H1 (cell line): ENCODE data around the gene AQP4. TPM values are rescaled to one million over a fixed set of nuclear protein-coding genes. Genes with fewer than 3 reads are reported as not detected.
A peak's percentile ranks its signal among the peaks of the same experiment; 100 is the strongest.

Experiments
- CTCF ChIA-PET: fragments of 300-600 bp; sonication (Branson Sonifier 250); formaldehyde crosslinking; loops from one replicate; lab custom pipeline; 2021; ENCODE audit not compliant: partially characterized antibody; lab: Charles Lee
- POLR2A ChIA-PET: fragments of 300-600 bp; sonication (Branson Sonifier 250); formaldehyde crosslinking; loops from one replicate; lab custom pipeline; 2021; ENCODE audit warnings: inconsistent platforms; ENCODE audit not compliant: partially characterized antibody; lab: Charles Lee
- DNase-seq, 2 experiments: peaks; one replicate each; pipeline versions ENCODE4 v3.0.0 to v3.0.0-alpha.2; 2010 to 2022; ENCODE audit warnings: low spot score in 2 of 2, low read depth in 1 of 2, mixed read lengths in 1 of 2
- FAIRE-seq: peaks from 2 replicates; lab custom pipeline; 2011; peaks lifted over from hg19 to GRCh38; lab: Jason Lieb, UNC
- H2AFZ ChIP-seq: 2 replicates; pipeline ENCODE4 v1.8.1; 2012; ENCODE audit warnings: low read length, inconsistent platforms
- H2AK5ac ChIP-seq: 2 replicates; pipeline ENCODE4 v1.6.1; 2013; ENCODE audit warnings: low read depth, low read length
- H2BK120ac ChIP-seq: replicated peaks from 2 replicates; pipeline ENCODE3; 2013; ENCODE audit warnings: low read depth, low read length, inconsistent platforms
- H2BK12ac ChIP-seq: 2 replicates; pipeline ENCODE4 v1.6.1; 2013; ENCODE audit warnings: low read depth, low read length
- H2BK15ac ChIP-seq: 2 replicates; pipeline ENCODE4 v1.6.1; 2013; ENCODE audit warnings: low read length
- H2BK20ac ChIP-seq: 2 replicates; pipeline ENCODE4 v1.6.1; 2013; ENCODE audit warnings: low read length
- H2BK5ac ChIP-seq: 2 replicates; pipeline ENCODE4 v1.6.1; 2013; ENCODE audit warnings: low read depth, low read length
- H3K14ac ChIP-seq: 2 replicates; pipeline ENCODE4 v1.6.1; 2013; ENCODE audit warnings: inconsistent platforms; ENCODE audit not compliant: insufficient read length
- H3K18ac ChIP-seq: 2 replicates; pipeline ENCODE4 v1.6.1; 2013; ENCODE audit warnings: low read length; ENCODE audit errors: extremely low read depth
- H3K23ac ChIP-seq: 2 replicates; pipeline ENCODE4 v1.6.1; 2013; ENCODE audit warnings: inconsistent platforms; ENCODE audit not compliant: insufficient read length
- H3K23me2 ChIP-seq: 2 replicates; pipeline ENCODE4 v1.6.1; 2013; ENCODE audit warnings: low read depth, low read length
- H3K27ac ChIP-seq: 2 replicates; pipeline ENCODE4 v1.6.1; 2011; ENCODE audit warnings: low read depth, low read length, inconsistent platforms
- H3K27me3 ChIP-seq, 4 experiments: replicated peaks in 1 of 4; 1 replicate in 1 of 4; 2 replicates in 3 of 4; pipeline versions ENCODE4 v1.6.1 to v1.8.1; 2011 to 2013; ENCODE audit warnings: low read length in 3 of 4, mild to moderate bottlenecking in 3 of 4, inconsistent platforms in 2 of 4, mixed read lengths in 2 of 4, moderate library complexity in 1 of 4; ENCODE audit not compliant: control insufficient read depth in 3 of 4, insufficient read depth in 3 of 4; ENCODE audit errors: extremely low read depth in 1 of 4
- H3K36me3 ChIP-seq, 4 experiments: 2 replicates each; pipeline versions ENCODE4 v1.6.1 to v1.8.1; 2011 to 2013; ENCODE audit warnings: mild to moderate bottlenecking in 4 of 4, low read length in 3 of 4, moderate library complexity in 2 of 4, control low read depth in 1 of 4, inconsistent platforms in 1 of 4; ENCODE audit not compliant: insufficient read depth in 4 of 4, control insufficient read depth in 2 of 4
- H3K4ac ChIP-seq: replicated peaks from 2 replicates; pipeline ENCODE3; 2013; ENCODE audit warnings: low read length, low read depth, mixed read lengths, inconsistent platforms; ENCODE audit not compliant: insufficient read length
- H3K4me1 ChIP-seq, 4 experiments: replicated peaks in 1 of 4; 1 replicate in 1 of 4; 2 replicates in 3 of 4; pipeline versions ENCODE4 v1.6.1 to v1.8.1; 2011 to 2013; ENCODE audit warnings: low read length in 3 of 4, inconsistent platforms in 2 of 4, mixed read lengths in 1 of 4; ENCODE audit not compliant: insufficient read depth in 4 of 4, control insufficient read depth in 3 of 4
- H3K4me2 ChIP-seq, 2 experiments: 2 replicates each; pipeline versions ENCODE4 v1.6.1 to v1.8.1; 2011 to 2013; ENCODE audit warnings: low read depth in 2 of 2, low read length in 2 of 2, control low read depth in 1 of 2, inconsistent platforms in 1 of 2, mild to moderate bottlenecking in 1 of 2; ENCODE audit not compliant: insufficient read depth in 1 of 2
- H3K4me3 ChIP-seq, 4 experiments: fragments of 200-600, 300-600 bp in 1 of 4; sonication (generic), shearing (Covaris generic), sonication (Bioruptor Twin) in 1 of 4; 2 replicates each; pipeline versions ENCODE4 v1.5.1 to v1.8.1; 2011 to 2016; ENCODE audit warnings: low read length in 4 of 4, low read depth in 3 of 4, control low read depth in 2 of 4, inconsistent platforms in 2 of 4, mild to moderate bottlenecking in 2 of 4, mixed read lengths in 1 of 4, moderate library complexity in 1 of 4; ENCODE audit not compliant: insufficient read depth in 2 of 4; ENCODE audit errors: extremely low read depth in 1 of 4
- H3K56ac ChIP-seq: replicated peaks from 2 replicates; pipeline ENCODE3; 2013; ENCODE audit warnings: low read depth, mild to moderate bottlenecking, mixed read lengths, low read length, inconsistent platforms; ENCODE audit not compliant: insufficient read length
- H3K79me1 ChIP-seq: 2 replicates; pipeline ENCODE4 v1.6.1; 2013; ENCODE audit warnings: low read depth, low read length, control low read depth
- H3K79me2 ChIP-seq, 2 experiments: 2 replicates each; pipeline versions ENCODE4 v1.6.1 to v1.8.1; 2012 to 2013; ENCODE audit warnings: low read length in 2 of 2, mild to moderate bottlenecking in 2 of 2, inconsistent platforms in 1 of 2; ENCODE audit not compliant: insufficient read depth in 2 of 2, control insufficient read depth in 1 of 2
- H3K9ac ChIP-seq, 4 experiments: replicated peaks in 1 of 4; 1 replicate in 1 of 4; 2 replicates in 3 of 4; pipeline versions ENCODE4 v1.6.1 to v1.8.1; 2011 to 2013; ENCODE audit warnings: low read depth in 3 of 4, low read length in 3 of 4, control low read depth in 2 of 4, mild to moderate bottlenecking in 2 of 4, moderate library complexity in 2 of 4, inconsistent platforms in 1 of 4; ENCODE audit errors: extremely low read depth in 1 of 4
- H3K9me3 ChIP-seq, 2 experiments: 2 replicates each; pipeline versions ENCODE4 v1.6.1 to v1.8.1; 2012 to 2013; ENCODE audit warnings: mild to moderate bottlenecking in 2 of 2, moderate library complexity in 2 of 2, control low read depth in 1 of 2, inconsistent platforms in 1 of 2, low read depth in 1 of 2, low read length in 1 of 2, mixed read lengths in 1 of 2; ENCODE audit not compliant: insufficient read depth in 2 of 2
- H4K20me1 ChIP-seq, 2 experiments: replicated peaks in 1 of 2; 2 replicates each; pipeline versions ENCODE3 to v1.8.1; 2011 to 2013; ENCODE audit warnings: inconsistent platforms in 2 of 2, low read length in 2 of 2, mild to moderate bottlenecking in 1 of 2; ENCODE audit not compliant: insufficient read depth in 2 of 2, control insufficient read depth in 1 of 2
- H4K5ac ChIP-seq: 2 replicates; pipeline ENCODE4 v1.6.1; 2013; ENCODE audit warnings: low read length, low read depth, mixed read lengths, inconsistent platforms; ENCODE audit not compliant: insufficient read length
- H4K8ac ChIP-seq: 2 replicates; pipeline ENCODE4 v1.8.0; 2013; ENCODE audit warnings: mild to moderate bottlenecking, moderate library complexity, low read length, inconsistent platforms; ENCODE audit not compliant: insufficient read depth; ENCODE audit errors: extremely low read depth
- H4K91ac ChIP-seq: replicated peaks from 2 replicates; pipeline ENCODE3; 2013; ENCODE audit warnings: low read length, mixed read lengths, inconsistent platforms; ENCODE audit not compliant: insufficient read length
- POU5F1 ChIP-seq: IDR thresholded peaks from 2 replicates; pipeline ENCODE4 v1.6.1; 2011; ENCODE audit warnings: low read depth, mild to moderate bottlenecking, low read length, moderate library complexity
- SUZ12 ChIP-seq: fragments of 200-600 bp; sonication (generic); IDR thresholded peaks from 2 replicates; pipeline ENCODE4 v1.6.1; 2012; ENCODE audit warnings: mild to moderate bottlenecking, inconsistent platforms, low read length, moderate library complexity, mixed read lengths
- WGBS, 2 experiments: shearing (Covaris generic) in 1 of 2; methylation state at CpG; one replicate each; pipeline versions ENCODE4 v1.1.6 to v1.1.7; 2013 to 2015; ENCODE audit warnings: low lambda C conversion rate in 2 of 2, mixed read lengths in 2 of 2, inconsistent platforms in 1 of 2, low coverage in 1 of 2, missing lambda C conversion rate in 1 of 2; ENCODE audit not compliant: insufficient replicate concordance in 2 of 2, insufficient coverage in 1 of 2, insufficient read length in 1 of 2; ENCODE audit errors: extremely low coverage in 1 of 2, missing lambda C conversion rate in 1 of 2; 5-methylcytosine and 5-hydroxymethylcytosine counted together
- polyA plus RNA-seq, 7 experiments: library from polyadenylated mRNA; depleted of rRNA in 3 of 7; stranded (reverse) in 5 of 7; unstranded in 2 of 7; fragments of >200 nt in 5 of 7; fragments of 200-250 nt in 2 of 7; gene quantifications; 1 replicate in 5 of 7; 2 replicates in 1 of 7; 4 replicates in 1 of 7; pipeline versions ENCODE4 v1.2.1 to v1.2.3, GENCODE V29; 2011 to 2013; ENCODE audit warnings: missing spikeins in 2 of 7, mixed read lengths in 2 of 7
- total RNA-seq: library from RNA; stranded (reverse); fragmentation: NEBNext Ultra II Directional; extraction: Animal tissue kit (Norgen Biotek cat#: 25700); gene quantifications from 2 replicates; pipeline ENCODE4 v1.2.1, GENCODE V29; 2021

AQP4 gene
- total and polyA plus RNA-seq, 2 of the 8 experiments (the other 6 are each of a cell fraction or from before 2014, with no cell fraction given): 2.2 to 2.8 TPM

- no peak overlapping the region for H4K5ac ChIP-seq
- no peaks in the 10 kb centered on the region for H3K79me2 ChIP-seq
- no peak overlapping the region for H2BK20ac ChIP-seq
- peaks cover 0 to 5% (median 3%) of the 10 kb centered on the region in 4 experiments; a peak in 3 of 7 replicates for H3K27me3 ChIP-seq
- TF ChIP-seq SUZ12 (0 out of 2 replicates have a peak, but pooled peaks have one; percentile 12), POU5F1 (no peak)
- CTCF ChIA-PET: interaction anchor here (1.0 to 1.4 kb wide), 3 partner anchors 9 to 15 kb away, joined by 3 to 4 read pairs (median 3); no protein-coding TSS in a partner anchor
- no peak overlapping the region for H2BK5ac ChIP-seq
- peak overlapping the region; percentile 67 to 88; a peak in 2 of 4 replicates for H3K4me2 ChIP-seq
- no peak overlapping the region for H3K4ac ChIP-seq
- peaks cover 0 to 17% (median 7%) of the 10 kb centered on the region in 4 experiments; a peak in 5 of 7 replicates for H3K4me1 ChIP-seq
- no peak overlapping the region for H4K91ac ChIP-seq
- no peak overlapping the region for H3K18ac ChIP-seq
- H3K27ac ChIP-seq: no peak overlapping the region
- H2BK15ac ChIP-seq: no peak overlapping the region; the same call in 1 of the 2 replicates
- 60% methylated on average over 8 of the region's 9 CpGs; no CpG with 5 or more reads in 1 of the 2 experiments for WGBS, 2 experiments
- no peak overlapping the region for H2BK12ac ChIP-seq
- no peak overlapping the region for H3K23ac ChIP-seq
- no peaks in the 10 kb centered on the region for H4K20me1 ChIP-seq
- H4K8ac ChIP-seq: no peak overlapping the region
- POLR2A ChIA-PET: interaction anchor here (1.0 kb wide), 1 partner anchor 11 kb away, joined by 3 read pairs; no protein-coding TSS in a partner anchor
- H3K36me3 ChIP-seq: no peaks in the 10 kb centered on the region
- H3K14ac ChIP-seq: no peak overlapping the region
- no peaks in the 10 kb centered on the region for H3K79me1 ChIP-seq
- peaks cover 5% of the 10 kb centered on the region; the same call in 1 of the 2 replicates for H3K23me2 ChIP-seq
- no peak overlapping the region for H2BK120ac ChIP-seq
- peak overlapping the region in 1 of 4 experiments; percentile 63; a peak in 3 of 8 replicates for H3K4me3 ChIP-seq
- no peak overlapping the region for H3K56ac ChIP-seq
- H3K9me3 ChIP-seq: no peaks in the 10 kb centered on the region
- no peak for FAIRE-seq
- no peak overlapping the region for H3K9ac ChIP-seq
- no peak overlapping the region for H2AK5ac ChIP-seq
- H2AFZ ChIP-seq: no peak overlapping the region
- DNase-seq: no peak
Observed at GRCh38 chr18:26863921-26864497, 1.5 kb downstream of the AQP4 start.
